ENCODE data around the gene MAGEF1. TPM values are rescaled to one million over a fixed set of nuclear protein-coding genes. Genes with fewer than 3 reads are reported as not detected.

MAGEF1 gene
- total and polyA plus RNA-seq, 10 of the 15 experiments (the other 5 are each of a cell fraction or from before 2014, with no cell fraction given) = 2.3 to 62.2 (median 27.1) TPM

GRCh38 chr3:184710870-184711492 lies 883 bp downstream of the MAGEF1 start (continued):
- TF ChIP-seq CBX5 (IDR thresholded peaks at IDR 0.05; ENCODE audit: low read depth) (no peak), CREB1 (IDR thresholded peaks at IDR 0.05; ENCODE audit: low read depth) (no peak), HCFC1 (IDR thresholded peaks at IDR 0.05; ENCODE audit: low read length) (no peak), EED (IDR thresholded peaks at IDR 0.05; ENCODE audit: low read depth) (peak; percentile 52; the same call in 1 of the 2 replicates), DPF2 (IDR thresholded peaks at IDR 0.05) (peak; percentile 20; the same call in 1 of the 2 replicates), LARP7 (IDR thresholded peaks at IDR 0.05) (no peak), NFIC (IDR thresholded peaks at IDR 0.05; ENCODE audit: low read depth, low read length) (no peak)

- POLR2A ChIA-PET = no interaction called here
- intact Hi-C loops (cut with micrococcal nuclease; ENCODE audit: unreplicated experiment) (no loop called here), in situ Hi-C loops (cut with MboI) (no loop called here)
- Histone ChIP-seq H3K79me2 (ENCODE audit: control insufficient read depth, insufficient read depth, low read length) (no peaks in the 10 kb centered on the region), H2AFZ (ENCODE audit: control insufficient read depth, low read depth, low read length) (no peak overlapping the region), H3K27me3 (replicated peaks in 1 of 2; ENCODE audit: control insufficient read depth in 2 of 2, insufficient read depth in 2 of 2, low read length in 1 of 2) (no peaks in the 10 kb centered on the region), H4K20me1 (ENCODE audit: control insufficient read depth, insufficient read depth) (no peaks in the 10 kb centered on the region), H3K27ac (ENCODE audit: control insufficient read depth, insufficient read depth) (no peak overlapping the region), H3K9me3 (replicated peaks; ENCODE audit: control insufficient read depth, insufficient read depth, low read length) (no peaks in the 10 kb centered on the region), H3K4me2 (ENCODE audit: control insufficient read depth, insufficient read depth) (no peak overlapping the region), H3K4me3 (no peak overlapping the region), H3K4me1 (ENCODE audit: control insufficient read depth, insufficient read depth, low read length) (no peaks in the 10 kb centered on the region), H3K36me3 (ENCODE audit: control insufficient read depth in 2 of 2, insufficient read depth in 2 of 2, low read length in 1 of 2) (0 out of 4 replicates have a peak, but pooled peaks cover 0 to 3% of the 10 kb centered on the region in 2 experiments), H3K9ac (ENCODE audit: control insufficient read depth, insufficient read depth, low read length) (no peak overlapping the region)
- SMC1A ChIA-PET (ENCODE audit: uncharacterized antibody, unreplicated experiment) = no interaction called here
- RAD21 ChIA-PET (ENCODE audit: unreplicated experiment) = no interaction called here
- no peak for ATAC-seq
- no peak for DNase-seq (ENCODE audit: low read depth, low spot score)
- 46% methylated on average over 1 of the region's 1 CpG for WGBS (ENCODE audit: insufficient coverage, insufficient replicate concordance, low lambda C conversion rate, missing lambda C conversion rate)
- BruUV-seq (replicated peaks) = no TSS peak
- CTCF ChIA-PET = no interaction called here
- no peak for FAIRE-seq
- TF ChIP-seq BACH1 (IDR thresholded peaks at IDR 0.05; ENCODE audit: borderline replicate concordance) (no peak), RB1 (IDR thresholded peaks at IDR 0.05; ENCODE audit: borderline replicate concordance) (no peak), SPI1 (IDR thresholded peaks at IDR 0.05; ENCODE audit: borderline replicate concordance, insufficient read depth, low read depth, low read length) (no peak), EZH2 (IDR thresholded peaks at IDR 0.05; ENCODE audit: borderline replicate concordance, control insufficient read depth, low read depth, low read length) (no peak), YBX1 (IDR thresholded peaks at IDR 0.05) (no peak), ZNF274 (IDR thresholded peaks at IDR 0.05; ENCODE audit: insufficient read depth, insufficient read length) (no peak), JUND (IDR thresholded peaks at IDR 0.05; ENCODE audit: low read depth, low read length) (no peak), WRNIP1 (IDR thresholded peaks at IDR 0.05; ENCODE audit: borderline replicate concordance, low read depth, low read length) (no peak)
Measured at GRCh38 chr3:184703657-184704056, 8.2 kb downstream of the MAGEF1 start.

All from GM12878 (cell line).